ENCODE results near the gene GSN. TPM values are rescaled to one million over a fixed set of nuclear protein-coding genes. Genes with fewer than 3 reads are reported as not detected.

Gene GSN
- polyA plus RNA-seq, 1 of the 3 experiments (the other 2 are of a cell fraction), result 168 TPM

DNA sequence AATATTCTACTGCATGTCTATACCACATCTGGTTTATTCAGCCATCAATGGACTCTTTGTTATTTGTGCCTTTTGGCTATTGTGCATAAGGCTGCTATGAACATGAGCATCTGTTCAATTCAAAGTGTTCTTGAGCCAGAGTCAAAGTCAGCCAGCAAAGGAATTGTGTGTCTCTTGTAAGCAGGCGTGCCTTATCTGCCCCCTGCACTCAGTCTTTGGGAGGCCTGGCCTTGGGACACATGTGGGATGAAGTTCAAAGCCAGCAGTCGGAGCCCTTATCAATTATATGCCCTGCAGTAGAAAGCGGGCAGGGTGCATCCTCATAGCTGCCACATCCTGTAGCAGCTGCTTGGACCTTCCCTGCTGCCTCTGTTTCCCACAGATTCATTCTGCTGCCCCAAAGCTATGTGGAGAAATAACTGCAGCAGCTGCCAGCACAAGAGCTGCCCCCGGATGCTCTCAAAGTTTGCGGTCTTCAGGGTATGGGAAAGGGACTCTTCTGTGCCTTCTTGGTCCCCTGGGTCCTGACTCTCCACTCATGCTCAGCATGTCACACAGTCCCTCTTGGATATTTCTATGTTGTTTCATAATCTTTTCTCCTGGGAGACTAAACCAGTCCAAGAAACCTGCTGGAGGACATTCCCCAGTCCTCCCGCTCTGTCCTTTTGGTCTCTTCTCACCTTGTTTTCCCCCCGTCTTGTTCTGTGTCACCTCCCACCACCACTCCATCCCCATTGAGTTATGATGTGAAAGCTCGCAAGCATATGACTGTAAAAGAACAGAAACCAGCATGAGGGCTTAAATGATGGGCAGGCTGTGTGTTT, 66.2 kb downstream of the GSN start:
- Histone ChIP-seq H3K9me3 (no peaks in the 10 kb centered on the region), H3K36me3 (replicated peaks in 1 of 2; ENCODE audit: control insufficient read depth in 1 of 2, insufficient read depth in 2 of 2, low read length in 1 of 2) (peaks cover 23 to 28% of the 10 kb centered on the region in 2 experiments), H3F3A (replicated peaks; ENCODE audit: insufficient read depth) (peaks cover 6% of the 10 kb centered on the region), H3K4me2 (no peak overlapping the region), H3K4me3 (ENCODE audit: low read depth in 2 of 2, low read length in 1 of 2) (no peak overlapping the region), H3K9me2 (no peaks in the 10 kb centered on the region), H3K79me2 (ENCODE audit: insufficient read depth) (no peaks in the 10 kb centered on the region), H2AFZ (ENCODE audit: low read depth) (no peak overlapping the region), H3K9ac (no peak overlapping the region), H4K20me1 (ENCODE audit: insufficient read depth) (no peaks in the 10 kb centered on the region), H3K4me1 (ENCODE audit: control insufficient read depth in 1 of 2, insufficient read depth in 2 of 2, low read depth in 1 of 2, low read length in 1 of 2) (peaks cover 0 to 10% of the 10 kb centered on the region in 2 experiments; a peak in 1 of 4 replicates), H3K27me3 (ENCODE audit: insufficient read depth) (no peaks in the 10 kb centered on the region), H3K27ac (ENCODE audit: low read depth in 2 of 2, low read length in 1 of 2) (no peak overlapping the region)
- ChIA-PET CTCF (interaction anchor here (1.3 to 2.5 kb wide), 3 partner anchors 13 to 66 kb away, joined by 3 to 26 read pairs (median 4); no protein-coding TSS in a partner anchor), POLR2A (no interaction called here)
- no peak for TF ChIP-seq RFX5 (IDR thresholded peaks at IDR 0.05; ENCODE audit: low read length)
- no peak for TF ChIP-seq TCF12 (IDR thresholded peaks at IDR 0.05)
- no peak for TF ChIP-seq GATA2 (CRISPR knock-in tag; IDR thresholded peaks at IDR 0.05)
- no peak for TF ChIP-seq TAF1 (IDR thresholded peaks at IDR 0.05; ENCODE audit: borderline replicate concordance, low read depth, low read length)
- TF ChIP-seq, protein P1, sequence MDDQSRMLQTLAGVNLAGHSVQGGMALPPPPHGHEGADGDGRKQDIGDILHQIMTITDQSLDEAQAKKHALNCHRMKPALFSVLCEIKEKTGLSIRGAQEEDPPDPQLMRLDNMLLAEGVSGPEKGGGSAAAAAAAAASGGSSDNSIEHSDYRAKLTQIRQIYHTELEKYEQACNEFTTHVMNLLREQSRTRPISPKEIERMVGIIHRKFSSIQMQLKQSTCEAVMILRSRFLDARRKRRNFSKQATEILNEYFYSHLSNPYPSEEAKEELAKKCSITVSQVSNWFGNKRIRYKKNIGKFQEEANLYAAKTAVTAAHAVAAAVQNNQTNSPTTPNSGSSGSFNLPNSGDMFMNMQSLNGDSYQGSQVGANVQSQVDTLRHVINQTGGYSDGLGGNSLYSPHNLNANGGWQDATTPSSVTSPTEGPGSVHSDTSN (IDR thresholded peaks at IDR 0.05), result no peak
- TF ChIP-seq, protein P2, sequence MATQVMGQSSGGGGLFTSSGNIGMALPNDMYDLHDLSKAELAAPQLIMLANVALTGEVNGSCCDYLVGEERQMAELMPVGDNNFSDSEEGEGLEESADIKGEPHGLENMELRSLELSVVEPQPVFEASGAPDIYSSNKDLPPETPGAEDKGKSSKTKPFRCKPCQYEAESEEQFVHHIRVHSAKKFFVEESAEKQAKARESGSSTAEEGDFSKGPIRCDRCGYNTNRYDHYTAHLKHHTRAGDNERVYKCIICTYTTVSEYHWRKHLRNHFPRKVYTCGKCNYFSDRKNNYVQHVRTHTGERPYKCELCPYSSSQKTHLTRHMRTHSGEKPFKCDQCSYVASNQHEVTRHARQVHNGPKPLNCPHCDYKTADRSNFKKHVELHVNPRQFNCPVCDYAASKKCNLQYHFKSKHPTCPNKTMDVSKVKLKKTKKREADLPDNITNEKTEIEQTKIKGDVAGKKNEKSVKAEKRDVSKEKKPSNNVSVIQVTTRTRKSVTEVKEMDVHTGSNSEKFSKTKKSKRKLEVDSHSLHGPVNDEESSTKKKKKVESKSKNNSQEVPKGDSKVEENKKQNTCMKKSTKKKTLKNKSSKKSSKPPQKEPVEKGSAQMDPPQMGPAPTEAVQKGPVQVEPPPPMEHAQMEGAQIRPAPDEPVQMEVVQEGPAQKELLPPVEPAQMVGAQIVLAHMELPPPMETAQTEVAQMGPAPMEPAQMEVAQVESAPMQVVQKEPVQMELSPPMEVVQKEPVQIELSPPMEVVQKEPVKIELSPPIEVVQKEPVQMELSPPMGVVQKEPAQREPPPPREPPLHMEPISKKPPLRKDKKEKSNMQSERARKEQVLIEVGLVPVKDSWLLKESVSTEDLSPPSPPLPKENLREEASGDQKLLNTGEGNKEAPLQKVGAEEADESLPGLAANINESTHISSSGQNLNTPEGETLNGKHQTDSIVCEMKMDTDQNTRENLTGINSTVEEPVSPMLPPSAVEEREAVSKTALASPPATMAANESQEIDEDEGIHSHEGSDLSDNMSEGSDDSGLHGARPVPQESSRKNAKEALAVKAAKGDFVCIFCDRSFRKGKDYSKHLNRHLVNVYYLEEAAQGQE (IDR thresholded peaks at IDR 0.05; ENCODE audit: low read depth, low read length), result no peak
- TF ChIP-seq CHD2 (IDR thresholded peaks at IDR 0.05; ENCODE audit: low read length, partially characterized antibody), result no peak
- no peak for TF ChIP-seq YY1 (IDR thresholded peaks at IDR 0.05; ENCODE audit: low read depth)
- TF ChIP-seq TEAD4 (IDR thresholded peaks at IDR 0.05; ENCODE audit: borderline replicate concordance, insufficient read depth), result no peak
- TF ChIP-seq POLR2AphosphoS5 (IDR thresholded peaks at IDR 0.05; ENCODE audit: low read depth, low read length), result no peak
- TF ChIP-seq, protein P3, sequence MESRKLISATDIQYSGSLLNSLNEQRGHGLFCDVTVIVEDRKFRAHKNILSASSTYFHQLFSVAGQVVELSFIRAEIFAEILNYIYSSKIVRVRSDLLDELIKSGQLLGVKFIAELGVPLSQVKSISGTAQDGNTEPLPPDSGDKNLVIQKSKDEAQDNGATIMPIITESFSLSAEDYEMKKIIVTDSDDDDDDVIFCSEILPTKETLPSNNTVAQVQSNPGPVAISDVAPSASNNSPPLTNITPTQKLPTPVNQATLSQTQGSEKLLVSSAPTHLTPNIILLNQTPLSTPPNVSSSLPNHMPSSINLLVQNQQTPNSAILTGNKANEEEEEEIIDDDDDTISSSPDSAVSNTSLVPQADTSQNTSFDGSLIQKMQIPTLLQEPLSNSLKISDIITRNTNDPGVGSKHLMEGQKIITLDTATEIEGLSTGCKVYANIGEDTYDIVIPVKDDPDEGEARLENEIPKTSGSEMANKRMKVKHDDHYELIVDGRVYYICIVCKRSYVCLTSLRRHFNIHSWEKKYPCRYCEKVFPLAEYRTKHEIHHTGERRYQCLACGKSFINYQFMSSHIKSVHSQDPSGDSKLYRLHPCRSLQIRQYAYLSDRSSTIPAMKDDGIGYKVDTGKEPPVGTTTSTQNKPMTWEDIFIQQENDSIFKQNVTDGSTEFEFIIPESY (IDR thresholded peaks at IDR 0.05; ENCODE audit: borderline replicate concordance, low read depth), result no peak
- TF ChIP-seq, protein P4, sequence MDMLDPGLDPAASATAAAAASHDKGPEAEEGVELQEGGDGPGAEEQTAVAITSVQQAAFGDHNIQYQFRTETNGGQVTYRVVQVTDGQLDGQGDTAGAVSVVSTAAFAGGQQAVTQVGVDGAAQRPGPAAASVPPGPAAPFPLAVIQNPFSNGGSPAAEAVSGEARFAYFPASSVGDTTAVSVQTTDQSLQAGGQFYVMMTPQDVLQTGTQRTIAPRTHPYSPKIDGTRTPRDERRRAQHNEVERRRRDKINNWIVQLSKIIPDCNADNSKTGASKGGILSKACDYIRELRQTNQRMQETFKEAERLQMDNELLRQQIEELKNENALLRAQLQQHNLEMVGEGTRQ (IDR thresholded peaks at IDR 0.05; ENCODE audit: borderline replicate concordance, low read depth, low read length), result no peak
- no peak for TF ChIP-seq RCOR1 (IDR thresholded peaks at IDR 0.05; ENCODE audit: low read length)
- TF ChIP-seq SMC3 (IDR thresholded peaks at IDR 0.05; ENCODE audit: low read depth, low read length), result no peak
- no peak for TF ChIP-seq EP300 (IDR thresholded peaks at IDR 0.05; ENCODE audit: borderline replicate concordance in 1 of 2, low read depth in 1 of 2, low read length in 1 of 2)
- no peak for TF ChIP-seq FOXJ3 (CRISPR knock-in tag; IDR thresholded peaks at IDR 0.05)
- TF ChIP-seq NFIC (IDR thresholded peaks at IDR 0.05; ENCODE audit: borderline replicate concordance), result no peak
- DNase-seq, result no peak
- WGBS (ENCODE audit: low lambda C conversion rate), result 92% methylated on average over 7 of the region's 8 CpGs
